Measurements from ENCODE around the gene RHOT1.
"Not testable (repeated sequence)": the region's sequence is repeated elsewhere in the genome, so short reads cannot be mapped to it uniquely, and the experiment has no call there.

Gene RHOT1

DNA sequence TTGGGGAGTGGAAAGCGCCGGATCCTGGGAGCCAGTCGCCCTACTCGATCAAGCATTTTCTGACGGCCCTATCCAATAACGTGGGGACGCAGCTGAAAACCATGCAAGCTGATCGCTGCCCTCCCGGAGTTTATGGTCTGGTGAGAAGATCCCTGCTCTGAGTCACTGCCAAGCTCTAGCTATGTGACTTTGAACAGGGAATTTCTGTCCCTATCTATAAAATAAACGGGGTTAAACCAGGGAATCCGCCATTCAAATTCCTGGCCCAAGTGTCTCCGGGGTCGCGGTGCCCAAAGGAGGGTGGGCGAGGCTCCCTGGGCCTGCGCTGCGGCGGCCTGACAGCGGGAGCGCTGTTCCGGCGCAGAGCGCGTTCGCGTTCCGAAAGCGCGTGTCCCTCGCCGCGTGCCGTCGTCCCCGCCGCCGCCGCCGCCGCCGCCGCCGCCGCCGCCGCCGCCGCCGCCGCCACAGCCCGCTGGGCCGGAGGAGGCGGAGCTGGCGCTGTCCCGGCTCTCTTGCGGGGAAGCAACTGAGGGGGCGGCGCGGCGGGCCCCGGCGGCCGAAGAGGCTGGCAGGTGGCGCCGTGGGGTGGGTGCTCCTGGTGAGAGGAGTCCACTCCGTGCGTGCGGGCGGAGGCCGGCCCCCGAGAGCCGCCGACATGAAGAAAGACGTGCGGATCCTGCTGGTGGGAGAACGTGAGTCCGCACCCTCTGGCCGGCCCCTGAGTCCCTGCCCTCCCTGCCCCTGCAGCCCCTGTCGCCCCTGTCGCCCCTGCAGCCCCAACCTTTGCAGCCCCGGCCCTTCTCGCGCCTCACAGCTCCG lies at the start of gene RHOT1:
RHOT1 (plus strand) TSS at position 465 of the 819 bp plus-strand sequence; CDS start at position 656, 191 bp downstream.
- peak; percentile 46 for DNase-seq (ENCODE audit: low read depth, low spot score)

DNA sequence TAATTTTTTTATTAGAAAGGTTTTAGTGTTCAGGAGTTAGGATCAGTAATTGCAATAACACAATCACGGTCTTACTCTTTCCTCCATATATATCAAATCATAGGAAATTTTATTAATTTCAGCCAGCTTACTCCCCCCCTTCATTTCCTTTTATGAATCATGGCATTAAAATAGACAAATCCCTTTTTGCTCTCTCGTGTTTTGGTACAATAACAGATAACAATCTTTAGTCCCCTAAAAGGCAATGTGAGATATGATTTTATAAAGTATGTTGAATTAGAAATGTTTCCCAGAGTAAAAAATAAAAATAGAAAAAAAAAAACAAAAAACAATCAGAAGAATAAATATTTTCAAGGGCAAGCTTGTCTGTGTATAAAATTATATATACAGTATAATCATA lies 42.6 kb upstream of the RHOT1 start:
- DNase-seq (ENCODE audit: low read depth, low spot score), result no peak

DNA sequence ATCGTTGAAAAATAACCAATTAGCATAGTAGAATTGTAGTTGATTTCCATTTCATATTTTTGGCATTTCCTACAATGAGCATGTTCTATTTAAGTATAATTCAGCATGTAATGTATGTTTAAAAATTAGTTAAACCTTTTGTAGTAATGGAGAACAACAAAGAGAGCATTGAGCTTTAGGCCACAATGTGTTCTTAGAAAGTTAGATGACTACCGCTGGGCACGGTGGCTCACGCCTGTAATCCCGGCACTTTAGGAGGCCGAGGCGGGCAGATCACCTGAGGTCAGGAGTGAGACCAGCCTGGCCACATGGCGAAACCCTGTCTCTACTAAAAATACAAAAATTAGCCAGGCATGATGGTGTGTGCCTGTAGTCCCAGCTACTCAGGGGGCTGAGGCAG lies 42.0 kb upstream of the RHOT1 start:
- DNase-seq (ENCODE audit: low read depth, low spot score), result not testable (repeated sequence)

DNA sequence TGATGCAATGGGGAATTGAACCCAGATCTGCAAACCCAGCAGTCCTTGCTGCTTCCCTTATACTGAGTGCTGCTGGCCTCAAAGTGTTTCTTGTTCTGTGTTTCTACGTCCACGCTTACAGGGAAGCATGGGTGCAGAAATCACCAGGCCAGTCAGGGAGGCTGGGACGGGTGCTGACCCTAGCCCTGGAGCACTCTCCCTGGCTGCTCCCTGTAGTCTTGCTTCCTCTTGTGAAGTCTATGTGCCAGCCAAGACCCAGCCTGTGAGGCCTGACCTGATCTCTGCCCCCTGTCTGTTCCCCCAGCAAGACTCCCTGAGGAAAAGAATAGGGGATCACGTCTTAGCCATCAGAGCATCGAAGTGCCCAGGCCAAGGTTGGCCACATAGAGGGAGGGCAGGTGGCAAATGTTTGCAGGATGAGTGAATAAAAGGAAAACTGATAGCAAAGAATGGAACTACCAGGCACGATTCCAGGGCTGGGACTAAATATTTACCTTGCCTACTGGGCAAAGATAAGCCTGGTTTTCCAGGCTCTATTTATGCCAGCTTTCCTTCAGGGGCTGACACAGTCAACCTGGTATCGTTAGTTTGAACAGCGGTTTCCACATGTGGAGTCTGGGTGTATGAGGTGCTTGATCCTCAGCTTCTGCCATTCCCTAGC lies 41.2 kb upstream of the RHOT1 start:
- no peak for DNase-seq (ENCODE audit: low read depth, low spot score)

DNA sequence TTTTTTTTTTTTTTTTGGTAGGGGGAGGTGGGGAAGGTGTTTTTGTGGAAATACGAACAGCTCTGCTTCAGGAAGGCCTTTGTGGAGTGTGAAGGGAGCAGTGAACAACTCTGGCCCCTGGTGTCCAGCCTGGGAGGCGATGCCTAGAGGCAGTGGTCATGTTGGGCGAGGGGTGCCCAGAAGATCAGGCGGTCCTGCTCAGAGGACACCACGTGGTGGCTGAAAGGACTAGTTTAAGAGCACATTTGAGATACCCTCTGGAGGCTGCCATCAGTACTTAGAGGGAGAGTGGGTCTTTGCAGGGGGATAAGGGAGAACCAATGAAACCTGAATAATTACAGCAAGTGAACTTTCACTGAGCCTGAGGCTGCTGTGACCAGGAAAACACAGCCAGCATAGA lies 40.1 kb upstream of the RHOT1 start:
- no peak for DNase-seq (ENCODE audit: low read depth, low spot score)

DNA sequence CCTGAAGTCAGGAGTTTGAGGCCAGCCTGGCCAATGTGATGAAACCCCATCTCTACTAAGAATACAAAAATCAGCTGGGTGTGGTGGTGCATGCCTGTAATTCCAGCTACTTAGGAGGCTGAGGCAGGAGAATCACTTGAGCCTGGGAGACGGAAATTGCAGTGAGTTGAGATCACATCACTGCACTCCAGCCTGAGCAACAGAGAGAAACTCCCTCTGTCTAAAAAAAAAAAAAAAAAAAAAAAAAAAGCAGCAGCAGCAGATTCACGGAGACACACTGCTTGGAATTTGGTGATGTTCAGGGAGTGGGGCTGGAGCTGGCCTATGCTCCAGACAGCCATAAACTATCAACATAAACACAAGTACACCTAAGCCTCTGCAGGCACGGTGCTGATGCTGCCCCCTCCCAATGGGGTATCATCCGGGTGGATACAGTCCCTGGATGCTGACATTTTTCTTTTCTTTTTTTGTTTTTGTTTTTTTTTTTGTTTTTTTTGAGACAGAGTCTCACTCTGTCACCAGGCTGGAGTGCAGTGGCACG lies 39.6 kb upstream of the RHOT1 start:
- no peak for DNase-seq (ENCODE audit: low read depth, low spot score)

DNA sequence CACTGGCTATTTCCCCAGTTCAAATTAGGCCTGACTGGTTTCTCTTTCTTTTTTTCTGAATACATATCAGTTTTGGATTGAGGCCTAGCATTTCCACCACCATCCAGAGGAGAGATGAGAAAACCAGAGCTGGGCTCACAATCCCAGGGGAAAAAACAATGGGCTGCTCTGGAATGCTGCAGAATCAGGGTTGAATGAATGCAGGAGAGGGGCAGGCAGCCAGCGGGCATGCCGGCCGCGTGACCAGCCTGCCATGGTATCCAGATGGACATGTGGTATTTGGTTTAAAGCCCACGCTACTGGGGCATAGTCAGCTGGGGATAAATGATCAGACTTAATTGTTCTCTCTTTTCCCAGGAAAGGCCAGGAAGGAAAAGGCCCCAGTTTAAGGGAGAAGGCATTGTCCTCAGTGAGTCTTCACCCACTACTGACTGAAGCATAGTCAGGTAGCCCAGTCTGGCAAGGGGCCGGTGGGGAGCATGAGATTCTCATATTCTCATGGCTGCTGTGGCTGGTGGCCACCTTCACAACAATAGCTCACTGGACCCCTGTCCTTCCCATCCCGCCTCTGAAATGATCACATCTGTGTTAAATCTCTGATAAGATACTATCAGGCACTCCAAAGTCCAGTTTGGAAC lies 38.7 kb upstream of the RHOT1 start:
- no peak for DNase-seq (ENCODE audit: low read depth, low spot score)

DNA sequence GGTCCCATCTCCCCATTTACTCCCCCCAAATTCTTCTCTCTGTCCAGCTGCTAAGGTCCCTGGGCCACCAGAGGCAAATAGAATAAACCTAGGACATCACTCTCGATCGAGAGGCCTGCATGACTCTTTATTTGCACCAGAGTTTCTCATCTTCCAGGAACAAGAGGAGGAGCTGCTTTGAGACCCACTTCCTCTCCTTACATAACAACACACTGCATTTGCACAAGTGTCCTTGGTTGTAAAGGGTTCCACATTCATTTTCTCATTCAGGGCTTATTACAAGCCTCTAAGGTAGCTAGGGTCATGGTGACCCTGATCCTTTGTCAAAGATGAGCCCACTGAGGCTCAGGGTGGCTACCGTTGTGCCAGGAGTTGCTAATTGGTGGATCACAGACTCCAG lies 38.1 kb upstream of the RHOT1 start:
- DNase-seq (ENCODE audit: low read depth, low spot score), result no peak

DNA sequence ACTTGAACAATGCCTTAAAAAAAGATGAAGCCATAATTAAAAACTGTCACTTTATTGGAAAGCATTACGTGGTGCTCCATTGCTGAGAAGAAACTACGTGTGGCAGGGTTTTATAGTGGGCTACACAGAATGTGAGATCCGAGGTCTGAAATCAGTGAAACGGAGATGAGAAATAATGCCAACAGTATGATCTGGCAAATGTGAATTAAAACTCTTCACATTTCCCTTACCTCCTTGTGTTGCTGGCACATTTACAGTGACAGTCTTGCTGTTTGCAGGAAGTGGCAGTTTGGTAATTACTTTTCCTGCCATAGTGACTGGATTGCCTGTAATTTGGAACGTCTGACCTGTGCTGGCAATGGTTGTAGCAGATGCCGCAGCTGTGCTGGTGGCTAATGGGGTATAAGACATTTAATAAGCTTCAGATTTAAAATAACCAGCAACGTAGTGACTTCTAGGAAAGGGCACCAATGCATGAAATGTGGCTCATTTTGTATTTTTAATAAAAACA lies 35.8 kb upstream of the RHOT1 start:
- not testable (repeated sequence) for DNase-seq (ENCODE audit: low read depth, low spot score)

DNA sequence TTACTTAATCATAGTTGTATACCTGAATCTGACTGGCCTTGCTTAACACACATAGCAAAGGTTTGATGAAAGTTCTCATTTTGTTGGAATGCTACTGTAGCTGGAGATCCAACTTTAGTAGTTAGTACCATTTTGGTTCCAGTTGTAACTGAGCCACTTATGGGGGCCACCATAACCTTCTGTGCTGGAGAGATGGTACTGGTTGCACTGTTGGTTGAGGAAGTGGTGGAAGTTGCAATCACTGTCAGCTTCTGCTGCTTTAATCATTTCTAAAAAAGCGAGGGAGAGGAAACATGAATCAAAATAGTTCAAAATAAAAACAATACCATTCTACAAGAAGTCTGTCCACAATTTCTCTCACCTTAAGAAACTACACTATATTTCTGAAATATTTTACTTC lies 35.1 kb upstream of the RHOT1 start:
- not testable (repeated sequence) for DNase-seq (ENCODE audit: low read depth, low spot score)

DNA sequence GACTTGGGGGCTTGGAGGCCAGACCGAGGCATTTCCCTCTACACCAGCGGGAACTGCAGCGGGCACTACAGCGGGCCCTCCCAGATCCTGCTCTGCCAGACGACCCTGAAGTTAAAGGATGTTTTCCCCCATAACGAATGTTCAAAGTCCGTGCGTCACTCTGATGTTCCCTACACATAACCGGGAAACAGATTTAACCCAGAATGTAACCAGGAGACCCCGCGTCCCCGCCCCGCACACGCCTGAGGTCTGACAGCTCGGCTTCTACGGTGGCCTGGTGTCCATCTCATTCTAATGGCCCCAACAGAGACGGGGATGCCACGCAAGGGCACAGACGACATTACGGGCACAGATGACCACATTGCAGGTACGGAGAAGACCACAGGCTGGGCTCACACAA lies 31.7 kb upstream of the RHOT1 start:
- DNase-seq (ENCODE audit: low read depth, low spot score), result no peak

DNA sequence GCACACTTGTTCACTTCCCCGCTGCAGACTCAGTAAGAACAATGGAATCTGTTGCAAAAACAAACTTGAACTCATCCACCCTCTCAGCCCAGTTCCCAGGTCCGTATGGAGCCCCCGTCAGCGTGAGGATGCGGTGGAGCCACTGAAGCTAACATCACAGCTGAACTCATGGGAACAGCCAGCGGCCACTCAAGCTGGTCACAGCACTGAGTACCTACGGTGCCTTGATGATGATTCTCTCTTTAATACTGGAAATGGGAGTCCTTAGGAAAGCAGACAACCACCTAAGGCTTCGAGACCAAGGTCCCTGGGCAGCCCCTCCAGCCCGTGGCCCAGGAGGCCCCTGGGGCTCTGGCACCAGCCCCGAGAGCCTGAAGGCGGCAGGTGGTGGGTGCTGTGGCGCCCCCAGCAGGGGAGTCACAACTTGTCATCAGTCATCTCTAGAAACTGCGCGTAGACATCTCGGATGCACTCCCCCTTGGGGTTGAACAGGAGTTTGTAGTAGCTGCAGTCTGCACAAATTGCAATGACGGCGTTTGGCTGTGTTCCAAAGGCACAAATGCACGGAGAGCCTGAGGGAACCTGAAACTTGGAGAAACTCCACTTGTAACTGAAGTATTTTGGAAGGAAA lies 31.0 kb upstream of the RHOT1 start:
- DNase-seq (ENCODE audit: low read depth, low spot score), result no peak

DNA sequence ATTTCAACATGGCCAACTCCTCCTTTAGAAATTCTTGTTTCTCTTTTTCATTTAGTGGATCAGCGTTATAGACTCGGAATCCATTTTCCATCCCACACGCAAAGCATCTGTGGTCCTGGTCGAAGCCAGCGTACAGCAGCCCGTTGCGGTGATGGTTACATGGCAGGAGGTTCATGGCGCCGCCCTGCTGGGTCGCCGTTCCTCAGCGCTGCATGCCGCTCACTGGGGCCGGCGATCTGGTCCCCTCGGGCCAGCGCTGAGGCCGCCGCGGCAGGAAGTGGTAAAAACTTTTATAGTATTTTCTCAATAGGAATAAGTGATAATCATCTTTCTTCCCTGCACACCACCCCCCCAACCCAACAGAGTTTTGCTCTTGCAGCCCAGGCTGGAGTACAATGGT lies 29.9 kb upstream of the RHOT1 start:
- DNase-seq (ENCODE audit: low read depth, low spot score), result no peak

DNA sequence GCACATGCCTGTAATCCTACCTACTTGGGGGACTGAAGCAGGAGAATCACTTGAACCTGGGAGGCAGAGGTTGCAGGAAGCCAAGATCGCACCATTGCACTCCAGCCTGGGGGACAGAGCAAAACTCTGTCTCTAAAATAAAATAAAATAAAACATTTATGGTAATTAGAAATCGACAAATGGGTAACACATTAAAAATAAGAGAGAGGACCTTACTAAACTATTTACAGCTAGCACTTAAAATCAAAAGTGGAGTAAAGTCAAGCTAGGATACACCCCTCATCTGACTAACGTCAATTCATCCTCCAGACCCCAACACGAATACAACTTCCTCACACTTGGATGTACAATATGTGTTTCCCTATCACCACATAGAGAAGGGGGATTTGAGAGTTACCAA lies 27.8 kb upstream of the RHOT1 start:
- DNase-seq (ENCODE audit: low read depth, low spot score), result no peak

DNA sequence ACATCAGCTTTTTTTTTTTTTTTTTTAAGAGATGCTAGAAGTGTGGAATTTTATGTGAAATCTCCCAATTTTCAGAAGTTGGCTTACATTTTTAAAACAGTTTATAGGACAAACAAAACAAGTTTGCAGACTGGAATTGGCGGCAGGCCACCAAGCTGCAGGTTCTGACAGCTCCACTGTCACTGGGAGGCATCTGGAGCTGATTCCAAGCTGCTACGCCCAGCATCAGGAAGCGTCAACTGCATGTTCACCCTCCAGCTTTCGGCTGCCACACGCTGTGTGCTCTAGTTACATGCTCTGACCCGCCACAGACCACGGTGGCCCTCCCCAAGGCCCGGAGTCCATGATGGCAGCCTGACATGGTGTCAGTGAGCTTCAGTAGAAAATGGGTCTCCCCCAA lies 26.8 kb upstream of the RHOT1 start:
- not testable (repeated sequence) for DNase-seq (ENCODE audit: low read depth, low spot score)

DNA sequence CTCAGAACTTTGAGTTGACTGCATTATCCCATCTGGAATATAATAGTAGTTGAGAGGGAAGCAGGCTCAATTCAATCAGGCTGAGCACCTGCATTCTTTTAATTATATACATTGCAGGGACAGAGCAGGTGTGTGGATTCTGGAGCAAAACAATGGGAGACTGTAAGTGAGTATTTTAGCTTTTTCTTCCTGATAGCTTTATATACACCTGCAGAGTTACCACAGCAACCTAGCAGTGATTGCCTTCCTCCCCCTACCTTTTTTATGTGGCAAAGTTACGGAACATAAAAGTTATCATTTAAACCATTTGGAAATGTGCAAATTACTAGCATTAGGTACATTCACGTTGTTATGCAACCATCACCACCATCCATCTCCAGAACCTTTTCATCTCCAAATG lies 25.4 kb upstream of the RHOT1 start:
- DNase-seq (ENCODE audit: low read depth, low spot score), result no peak

DNA sequence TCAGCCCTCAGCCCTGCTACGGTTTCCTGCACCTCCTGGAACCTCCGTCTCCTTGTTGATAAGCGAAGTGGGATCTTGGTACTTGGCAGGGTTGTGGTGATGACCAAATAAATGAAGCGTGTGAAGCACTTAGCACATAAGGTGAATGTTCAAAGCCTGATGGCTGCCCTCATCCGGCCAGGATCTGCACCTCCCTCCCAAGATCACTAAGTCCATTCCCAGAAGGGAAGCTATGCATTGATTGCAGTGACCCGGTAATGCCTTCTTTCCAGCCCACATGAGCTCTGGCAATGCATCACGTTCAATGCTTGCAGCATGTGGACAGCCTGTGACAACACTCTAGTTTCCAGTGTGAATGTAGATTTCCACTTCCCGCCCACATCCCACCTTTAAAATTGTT lies 24.9 kb upstream of the RHOT1 start:
- DNase-seq (ENCODE audit: low read depth, low spot score), result no peak

DNA sequence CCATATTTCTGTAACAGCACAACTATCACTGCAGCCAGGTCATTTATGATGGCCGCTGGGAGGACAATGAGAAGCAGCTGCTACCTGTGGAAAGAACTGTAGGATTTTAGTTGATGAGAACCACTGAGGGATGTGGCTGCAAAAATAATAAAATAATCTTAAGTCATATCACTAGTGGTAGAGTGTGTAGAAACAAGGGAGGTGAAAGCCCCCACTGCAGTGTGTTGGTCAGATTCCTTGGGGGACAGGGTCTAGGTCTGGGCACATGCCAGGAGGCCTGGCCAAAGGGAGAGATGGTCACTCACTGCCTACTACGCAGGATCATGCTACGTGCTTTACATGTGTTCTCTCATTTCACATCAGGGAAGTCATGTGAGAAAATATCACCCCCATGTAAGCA lies 24.2 kb upstream of the RHOT1 start:
- not testable (repeated sequence) for DNase-seq (ENCODE audit: low read depth, low spot score)

DNA sequence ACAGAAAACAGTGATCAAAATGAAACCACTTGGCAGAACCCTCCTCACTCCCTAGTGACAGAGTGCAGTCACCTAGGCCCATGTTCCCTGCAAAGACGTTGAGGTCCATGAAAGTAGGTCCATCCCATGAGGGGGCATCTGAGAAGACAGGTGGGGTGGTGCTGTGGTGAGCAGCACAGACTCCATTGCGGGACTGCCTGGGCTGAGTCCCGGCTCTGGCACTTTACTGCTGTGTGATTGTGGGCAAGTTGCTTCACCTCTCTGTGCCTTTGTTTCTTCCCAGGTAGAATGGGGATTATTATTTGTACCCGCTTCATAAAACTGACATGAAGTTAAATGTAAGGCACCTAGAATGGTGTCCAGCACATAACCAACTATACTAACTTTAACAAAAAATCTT lies 23.5 kb upstream of the RHOT1 start:
- DNase-seq (ENCODE audit: low read depth, low spot score), result no peak

DNA sequence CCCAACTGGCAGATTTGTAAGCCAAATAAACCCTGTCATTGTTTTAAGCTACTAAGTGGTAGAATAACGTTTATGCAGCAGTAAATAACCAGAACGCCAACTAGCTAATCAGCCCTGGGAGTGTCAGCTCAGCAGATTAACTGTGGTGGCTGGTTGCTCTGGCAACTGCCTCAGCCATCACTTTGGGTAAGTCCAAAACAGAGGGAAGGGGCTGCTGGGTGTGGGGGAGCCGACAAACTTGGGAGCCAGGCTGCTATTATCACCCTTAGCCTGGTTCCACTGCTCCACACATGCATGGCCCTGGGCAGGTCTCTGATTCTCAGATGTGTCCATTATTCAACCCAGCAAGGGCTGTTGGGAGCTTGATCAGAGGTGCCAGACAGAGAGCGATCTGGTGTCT lies 22.2 kb upstream of the RHOT1 start:
- no peak for DNase-seq (ENCODE audit: low read depth, low spot score)

DNA sequence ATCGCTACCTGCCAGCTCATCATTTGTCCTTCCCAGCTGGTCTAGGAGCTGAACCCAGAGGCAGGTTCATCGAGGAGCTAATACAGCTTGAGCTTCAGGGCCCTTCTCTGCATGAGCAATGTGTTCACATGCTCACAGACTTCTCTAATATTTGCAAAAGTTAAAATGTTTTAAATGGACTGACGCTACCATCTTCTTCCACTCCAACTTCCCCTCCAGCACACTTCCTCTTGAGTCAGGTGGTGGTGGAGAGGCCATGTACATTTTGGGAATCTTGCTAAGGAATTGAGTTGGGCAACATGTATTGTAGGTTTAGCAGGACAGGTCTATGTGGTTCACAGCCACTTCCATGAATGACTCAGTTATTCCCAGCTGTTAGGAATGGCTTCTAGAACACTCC lies 21.6 kb upstream of the RHOT1 start:
- DNase-seq (ENCODE audit: low read depth, low spot score), result no peak

DNA sequence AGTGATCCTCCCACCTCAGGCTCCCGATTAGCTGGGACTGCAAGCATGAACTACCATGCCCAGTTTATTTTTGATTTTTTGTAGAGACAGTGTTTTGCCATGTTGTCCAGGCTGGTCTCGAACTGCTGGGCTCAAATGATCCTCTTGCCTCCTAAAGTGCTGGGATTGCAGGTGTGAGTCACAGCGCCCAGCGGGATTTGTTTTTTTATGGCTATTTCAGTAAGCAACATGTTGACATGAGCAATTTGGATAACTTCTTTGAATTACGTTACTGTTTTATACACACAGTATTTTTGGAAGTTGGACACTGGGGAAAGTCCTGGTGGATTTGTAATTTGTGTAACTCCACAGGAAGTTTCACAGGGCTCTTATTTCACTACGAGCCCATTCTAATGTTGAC lies 18.5 kb upstream of the RHOT1 start:
- DNase-seq (ENCODE audit: low read depth, low spot score), result no peak
